NCI-H1105 treated with DMSO at 0.1 percent for 48 hours (cell line): ENCODE results near the gene MROH2A.

ENCODE experiments used
- DNase-seq: peaks from one replicate; lab custom pipeline; 2025; lab: John Stamatoyannopoulos, UW

Gene MROH2A

DNA sequence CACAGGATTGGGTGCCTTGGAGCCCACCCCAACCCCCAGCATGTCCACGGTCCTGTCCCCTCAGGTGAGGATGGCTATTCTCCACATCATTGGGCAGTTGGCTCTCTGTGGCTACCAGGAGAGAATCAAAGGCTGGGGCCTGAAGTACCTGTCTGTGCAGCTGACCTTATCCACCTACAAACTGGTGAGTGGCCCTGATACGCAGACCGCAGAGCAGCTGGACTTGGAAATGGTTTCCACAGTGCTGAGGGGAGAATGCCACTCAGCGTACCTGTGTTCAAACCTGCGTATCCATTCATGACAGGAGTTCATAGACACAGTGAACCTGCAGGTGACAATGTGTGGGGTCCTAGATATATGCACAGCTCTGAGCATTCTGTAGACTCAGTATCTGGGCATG is 21.6 kb downstream of the MROH2A start:
- DNase-seq = no peak

DNA sequence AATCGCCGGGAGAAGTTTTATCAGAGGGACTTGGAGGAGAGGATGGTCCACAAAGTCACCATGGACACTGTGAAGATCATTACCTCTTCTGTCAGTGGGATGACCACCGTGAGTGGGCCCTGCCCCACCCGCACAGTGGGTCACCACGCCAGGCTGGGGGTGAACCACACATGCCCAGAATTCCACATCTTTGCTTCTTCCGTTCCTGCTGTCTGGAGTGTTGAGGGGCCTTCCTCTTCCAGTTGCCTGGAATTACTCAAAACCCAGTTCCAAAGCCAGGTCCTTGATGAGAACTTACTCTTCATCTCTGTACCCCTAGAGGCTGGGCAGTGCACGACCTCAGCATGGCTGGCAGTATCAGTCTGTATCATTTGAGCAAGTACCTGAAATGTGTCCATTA is 22.1 kb downstream of the MROH2A start:
- no peak for DNase-seq

GRCh38 chr2:233801357-233802131 is 23.4 kb downstream of the MROH2A start:
- DNase-seq = no peak

DNA sequence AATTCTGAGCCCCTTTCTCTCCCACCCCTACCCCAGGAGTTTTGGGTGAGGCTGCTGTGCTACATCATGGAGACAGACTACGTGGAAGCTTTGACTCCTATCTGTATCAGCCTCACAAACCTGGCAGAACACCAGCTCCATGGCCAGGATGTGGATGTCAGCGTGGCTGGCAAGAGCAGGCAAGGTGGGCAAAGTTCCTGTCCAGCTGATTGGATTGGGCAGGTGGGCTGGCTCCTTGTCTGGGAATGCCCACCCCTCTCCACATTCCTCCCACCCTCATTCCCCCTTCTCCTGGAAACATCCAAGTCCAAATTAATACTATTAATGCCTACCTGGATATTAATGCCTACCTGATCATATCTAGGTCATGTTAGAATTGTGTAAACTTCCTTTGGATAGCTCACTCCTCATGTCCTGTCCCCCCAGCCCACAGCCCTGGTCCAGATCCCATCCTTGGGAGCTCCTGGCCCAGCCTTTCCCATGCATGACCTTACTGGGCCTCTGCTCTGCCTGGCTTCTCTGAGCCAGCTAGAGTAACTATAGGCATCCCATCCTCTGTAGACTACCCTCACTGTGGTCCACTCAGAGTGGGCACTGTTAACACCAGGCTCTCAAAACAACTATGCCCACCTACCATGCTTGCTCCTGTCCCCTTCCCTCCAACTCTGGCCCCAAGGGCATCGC is 24.1 kb downstream of the MROH2A start:
- DNase-seq = no peak

DNA sequence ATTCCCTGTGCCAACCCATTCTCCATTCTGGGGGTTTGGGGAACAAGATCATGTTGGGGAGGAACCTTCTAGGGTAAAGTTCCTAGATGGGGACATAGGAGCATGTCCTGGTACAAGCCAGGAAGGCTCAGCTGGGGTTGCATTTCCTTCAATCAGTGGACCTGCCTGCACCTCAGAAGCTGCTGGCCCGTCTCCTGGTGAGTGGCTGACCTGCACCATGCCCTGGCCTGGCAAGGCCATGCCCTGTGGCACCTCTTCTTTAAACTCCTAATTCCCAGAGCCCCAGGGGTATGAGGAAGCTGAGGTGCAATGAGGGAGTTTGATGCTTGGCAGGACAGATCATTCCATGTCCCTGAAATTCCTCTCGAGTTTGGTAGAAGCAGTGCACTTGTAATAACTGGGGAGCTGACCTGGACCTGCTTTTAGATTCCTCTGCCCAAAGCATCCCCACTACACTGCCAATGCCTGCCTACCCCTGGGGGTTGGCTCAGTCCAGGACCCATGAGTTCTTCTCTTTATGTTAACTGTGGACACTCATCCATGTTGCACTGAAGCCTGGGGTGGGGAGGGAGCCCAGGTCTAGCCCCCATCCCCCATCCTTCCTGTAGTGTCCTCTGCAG is 25.3 kb downstream of the MROH2A start:
- no peak for DNase-seq

GRCh38 chr2:233803994-233804393 is 25.9 kb downstream of the MROH2A start:
- no peak for DNase-seq

DNA sequence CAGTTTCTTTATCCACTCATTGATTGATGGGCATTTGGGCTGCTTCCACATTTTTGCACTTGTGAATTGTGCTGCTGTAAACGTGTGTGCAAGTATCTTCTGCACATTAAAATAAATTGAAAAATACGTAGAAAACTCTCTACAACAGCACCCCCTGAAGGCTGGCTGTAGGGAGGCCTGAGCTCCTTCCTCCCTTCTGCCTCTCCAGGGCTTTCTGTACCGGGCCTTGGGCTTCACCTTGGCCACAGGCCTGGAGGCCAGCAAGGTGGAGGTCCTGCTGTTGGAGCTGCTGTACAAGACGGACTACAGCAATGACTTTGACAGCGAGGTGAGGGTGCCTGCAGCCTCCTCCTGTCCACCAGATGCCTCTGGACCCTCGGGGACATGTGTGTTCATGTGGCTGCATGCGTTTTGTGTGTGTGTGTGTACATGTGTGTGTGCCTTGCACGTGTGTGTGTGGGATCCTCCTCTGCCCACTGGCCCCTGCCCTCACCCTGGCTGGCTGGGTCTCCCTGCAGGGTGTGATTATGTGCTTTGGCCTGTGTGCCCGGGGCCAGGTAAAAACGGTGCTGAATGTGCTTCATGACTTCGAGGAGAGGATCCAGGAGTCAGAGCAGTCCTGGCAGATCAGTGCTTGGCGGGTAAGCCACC is 29.2 kb downstream of the MROH2A start:
- DNase-seq = no peak

- no peak for DNase-seq
Observed at GRCh38 chr2:233807966-233808935, 30.1 kb downstream of the MROH2A start.

DNA sequence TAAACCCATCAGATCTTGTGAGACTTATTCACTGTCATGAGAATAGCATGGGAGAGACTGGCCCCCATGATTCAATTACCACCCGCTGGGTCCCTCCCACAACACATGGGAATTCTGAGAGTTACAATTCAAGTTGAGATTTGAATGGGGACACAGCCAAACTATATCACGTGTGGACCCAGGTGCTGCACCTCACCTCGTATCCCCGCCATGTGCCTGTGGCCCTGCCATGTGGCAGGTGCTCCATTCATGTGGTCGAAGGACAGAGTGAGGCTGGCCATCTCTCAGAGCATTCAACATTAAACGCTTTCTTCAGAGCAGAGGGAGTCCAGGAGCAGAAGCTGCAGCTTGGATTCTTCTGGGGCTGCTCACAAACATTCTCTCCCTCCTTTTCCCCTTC is 32.3 kb downstream of the MROH2A start:
- DNase-seq = no peak

- DNase-seq = no peak
Observed at GRCh38 chr2:233811087-233811486, 33.0 kb downstream of the MROH2A start.

DNA sequence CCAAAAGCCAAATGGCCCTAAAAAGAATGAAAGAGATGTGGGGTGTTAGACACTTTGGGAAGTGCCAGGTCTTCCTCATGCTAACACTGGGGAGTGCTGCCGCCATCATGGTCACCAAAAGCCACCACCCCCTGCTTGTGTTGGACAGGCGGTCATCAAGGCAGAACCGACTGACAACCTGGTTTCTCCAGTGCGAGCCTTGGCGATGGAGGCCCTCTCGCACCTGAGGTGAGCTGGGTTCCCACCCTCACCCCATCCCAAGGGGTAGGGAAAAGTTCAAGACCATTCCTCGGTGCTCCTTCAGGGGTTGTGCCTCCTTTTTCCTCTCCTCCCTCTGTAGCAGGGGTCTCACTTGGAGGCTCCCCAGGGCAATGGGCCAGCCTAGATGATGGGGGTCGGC is 33.6 kb downstream of the MROH2A start:
- no peak for DNase-seq

- no peak for DNase-seq
Observed at GRCh38 chr2:233813236-233814055, 35.3 kb downstream of the MROH2A start.

DNA sequence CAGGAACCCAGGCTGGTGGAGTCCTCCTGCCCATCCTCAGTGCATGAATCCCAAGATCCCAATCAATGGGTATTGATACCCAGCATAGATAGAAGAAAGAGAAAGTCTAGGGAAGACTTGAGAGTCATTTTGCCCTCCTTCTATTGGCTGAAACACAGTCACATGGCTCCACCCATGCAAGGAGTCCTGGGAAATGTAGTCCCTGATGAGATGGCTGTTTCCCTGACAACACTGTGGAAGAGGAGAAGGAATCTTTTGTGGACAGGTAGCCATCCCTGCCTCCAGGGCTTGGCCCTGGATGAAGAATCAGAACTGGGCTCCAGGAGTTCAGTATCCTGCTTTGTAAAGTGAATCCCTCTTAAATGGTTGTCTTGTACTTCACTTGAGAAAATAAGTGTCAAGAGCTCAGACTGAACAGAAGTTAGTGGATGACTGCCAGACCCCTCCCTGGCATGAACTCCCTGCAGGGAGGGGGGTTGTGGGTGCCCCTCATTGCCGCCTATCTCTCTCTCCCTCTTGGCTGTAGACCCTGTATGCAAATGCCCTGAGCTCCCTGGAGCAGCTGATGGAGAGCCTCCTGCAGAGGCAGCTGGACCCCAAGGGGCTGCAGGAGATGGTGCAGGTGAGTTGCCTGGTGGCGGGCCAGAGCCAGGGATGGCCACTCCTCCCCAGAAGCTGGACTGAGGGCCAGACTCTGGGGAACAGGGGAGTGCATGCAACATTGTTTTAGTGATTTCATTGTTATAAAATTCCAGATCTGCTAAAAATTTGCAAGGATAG is 36.1 kb downstream of the MROH2A start:
- no peak for DNase-seq

GRCh38 chr2:233815861-233816260 is 37.7 kb downstream of the MROH2A start:
- DNase-seq = no peak

GRCh38 chr2:233816334-233816733 is 38.2 kb downstream of the MROH2A start:
- DNase-seq = peak; percentile 33

DNA sequence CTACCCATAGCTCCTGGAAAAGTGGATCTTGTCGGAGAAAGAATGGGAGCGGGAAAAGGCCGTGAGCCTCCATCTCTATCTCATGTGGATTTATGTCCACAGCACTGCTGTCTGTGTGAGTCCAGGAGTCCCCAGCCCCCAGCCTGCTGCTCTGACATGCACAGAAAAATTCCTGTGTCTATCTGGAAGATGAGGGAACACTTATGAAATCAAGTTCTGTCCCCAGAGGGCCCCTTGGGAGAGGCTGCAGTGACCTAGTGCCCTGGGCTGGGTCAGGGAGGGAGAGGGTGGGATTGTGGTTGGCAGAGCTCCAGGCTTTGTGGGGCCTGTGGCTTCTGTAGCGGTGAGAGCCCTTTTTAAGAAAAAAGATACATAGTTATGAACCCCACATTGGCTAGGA is 38.6 kb downstream of the MROH2A start:
- DNase-seq = no peak

DNA sequence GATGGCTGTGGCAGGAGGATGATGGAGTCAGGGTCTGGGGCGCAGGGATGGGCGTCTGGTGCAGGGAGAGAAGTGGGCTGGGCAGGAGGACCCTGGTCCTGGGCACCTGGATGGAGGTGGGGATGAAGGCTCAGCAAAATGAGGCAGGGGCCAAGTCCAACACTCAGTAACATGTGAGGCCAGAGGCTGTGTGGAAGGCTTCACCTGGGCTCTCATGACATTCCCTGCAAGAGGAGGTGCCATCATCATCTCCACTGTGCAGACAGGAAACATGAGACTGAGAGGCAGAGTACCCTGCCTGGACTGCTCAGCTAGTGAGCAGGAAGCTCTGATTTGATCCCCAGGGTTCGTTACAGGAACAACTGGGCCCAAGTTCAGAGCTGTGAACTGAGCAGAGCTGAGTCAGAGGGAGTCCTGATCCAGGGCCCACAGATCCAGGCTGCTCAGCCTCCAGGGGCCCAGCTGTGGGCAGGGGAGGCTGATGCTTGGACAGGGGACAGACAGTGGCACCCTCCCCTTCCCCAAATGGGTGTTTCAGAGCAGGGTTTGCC is 39.3 kb downstream of the MROH2A start:
- DNase-seq = no peak

- no peak for DNase-seq
Observed at GRCh38 chr2:233817995-233818638, 40.0 kb downstream of the MROH2A start.
